Suprapubic skin (tissue), 4 donors: Measurements from ENCODE around the gene NTN4. TPM values are rescaled to one million over a fixed set of nuclear protein-coding genes. Genes with fewer than 3 reads are reported as not detected.
A peak's percentile ranks its signal among the peaks of the same experiment; 100 is the strongest.

Source experiments
- DNase-seq, 2 donors: peaks; one replicate each; pipeline ENCODE4 v3.0.0-alpha.2; 2019; ENCODE audit warnings: low spot score in 2 of 2
- H3K27ac ChIP-seq: fragments of 200-600 bp; sonication (generic); one replicate; pipeline ENCODE4 v1.5.1; 2019
- H3K27me3 ChIP-seq: fragments of 200-600 bp; sonication (generic); one replicate; pipeline ENCODE4 v1.5.1; 2019
- H3K36me3 ChIP-seq: fragments of 200-600 bp; sonication (generic); one replicate; pipeline ENCODE4 v1.5.1; 2019
- H3K4me1 ChIP-seq: fragments of 200-600 bp; sonication (generic); one replicate; pipeline ENCODE4 v1.5.1; 2019
- H3K4me3 ChIP-seq: fragments of 200-600 bp; sonication (generic); one replicate; pipeline ENCODE4 v1.5.1; 2019; ENCODE audit warnings: mild to moderate bottlenecking
- H3K9me3 ChIP-seq: fragments of 200-600 bp; sonication (generic); one replicate; pipeline ENCODE4 v1.5.1; 2019
- CTCF ChIP-seq, 2 donors: fragments of 200-600 bp in 1 of 2; fragments of 450-650 bp in 1 of 2; sonication (generic) in 1 of 2; IDR thresholded peaks; one replicate each; pipeline ENCODE4 v1.5.1; 2016 to 2019; ENCODE audit warnings: antibody characterized with exemption in 2 of 2, mild to moderate bottlenecking in 1 of 2, moderate library complexity in 1 of 2
- EP300 ChIP-seq: sonication (generic); formaldehyde crosslinking; IDR thresholded peaks from one replicate; pipeline ENCODE4 v1.6.1; 2017; ENCODE audit warnings: antibody characterized with exemption
- POLR2A ChIP-seq, 2 donors: fragments of 450-650 bp; IDR thresholded peaks; one replicate each; pipeline ENCODE4 v1.6.1; 2017; ENCODE audit warnings: antibody characterized with exemption in 2 of 2, mild to moderate bottlenecking in 2 of 2, moderate library complexity in 2 of 2
- POLR2AphosphoS5 ChIP-seq, 3 donors: sonication (generic); formaldehyde crosslinking; IDR thresholded peaks; one replicate each; pipeline ENCODE4 v1.6.1; 2017; ENCODE audit warnings: antibody characterized with exemption in 3 of 3
- WGBS: methylation state at CpG from one replicate; pipeline ENCODE4 v1.1.5; 2018; 5-methylcytosine and 5-hydroxymethylcytosine counted together
- total RNA-seq, 4 donors: library from RNA; depleted of rRNA; stranded (reverse); fragments of >200 nt; gene quantifications; one replicate each; pipeline ENCODE4 v1.1.0, GENCODE V29; 2016

Gene NTN4
- total RNA-seq, 4 donors from 2014 or later, result 7.2 to 18.7 (median 13.0) TPM

- DNase-seq, result no peak
- TF ChIP-seq POLR2AphosphoS5 (IDR thresholded peaks at IDR 0.05) (no peak), POLR2A (IDR thresholded peaks at IDR 0.05) (no peak), EP300 (no peak), CTCF (IDR thresholded peaks at IDR 0.05) (no peak)
- Histone ChIP-seq H3K9me3 (no peaks in the 10 kb centered on the region), H3K36me3 (no peaks in the 10 kb centered on the region), H3K4me3 (no peak overlapping the region), H3K4me1 (no peaks in the 10 kb centered on the region), H3K27ac (no peak overlapping the region), H3K27me3 (no peaks in the 10 kb centered on the region)
- WGBS, result 47% methylated on average over 2 of the region's 2 CpGs
Observed at GRCh38 chr12:95810411-95810810, 19.8 kb upstream of the NTN4 start.

GRCh38 chr12:95809000-95809680 is 18.6 kb upstream of the NTN4 start:
- WGBS, result 89% methylated on average over 7 of the region's 7 CpGs
- DNase-seq, result no peak
- Histone ChIP-seq H3K27me3 (no peaks in the 10 kb centered on the region), H3K27ac (no peak overlapping the region), H3K9me3 (no peaks in the 10 kb centered on the region), H3K4me3 (no peak overlapping the region), H3K36me3 (no peaks in the 10 kb centered on the region), H3K4me1 (no peaks in the 10 kb centered on the region)
- TF ChIP-seq CTCF (IDR thresholded peaks at IDR 0.05), result no peak
- no peak for TF ChIP-seq POLR2AphosphoS5 (IDR thresholded peaks at IDR 0.05)
- TF ChIP-seq EP300, result no peak
- no peak for TF ChIP-seq POLR2A (IDR thresholded peaks at IDR 0.05)

GRCh38 chr12:95808146-95808545 is 17.6 kb upstream of the NTN4 start:
- Histone ChIP-seq H3K9me3 (no peaks in the 10 kb centered on the region), H3K4me1 (no peaks in the 10 kb centered on the region), H3K4me3 (no peak overlapping the region), H3K27me3 (no peaks in the 10 kb centered on the region), H3K27ac (no peak overlapping the region), H3K36me3 (no peaks in the 10 kb centered on the region)
- no peak for TF ChIP-seq CTCF (IDR thresholded peaks at IDR 0.05)
- TF ChIP-seq EP300, result no peak
- TF ChIP-seq POLR2AphosphoS5 (IDR thresholded peaks at IDR 0.05), result no peak
- no peak for TF ChIP-seq POLR2A (IDR thresholded peaks at IDR 0.05)
- WGBS, result 78% methylated on average over 7 of the region's 7 CpGs
- DNase-seq, result no peak

GRCh38 chr12:95805864-95806671 is 15.5 kb upstream of the NTN4 start:
- WGBS, result 34% methylated on average over 5 of the region's 5 CpGs
- no peak for DNase-seq

More at GRCh38 chr12:95805864-95806671, 15.5 kb upstream of the NTN4 start:
- no peaks in the 10 kb centered on the region for H3K27me3 ChIP-seq
- no peaks in the 10 kb centered on the region for H3K9me3 ChIP-seq
- no peaks in the 10 kb centered on the region for H3K36me3 ChIP-seq
- peak overlapping the region; percentile 59 for H3K27ac ChIP-seq
- peaks cover 5% of the 10 kb centered on the region for H3K4me1 ChIP-seq
- peak in 2 of 3 donors; percentile 8 to 22 for TF ChIP-seq POLR2AphosphoS5 (IDR thresholded peaks at IDR 0.05)
- no peak for TF ChIP-seq EP300
- peak in 1 of 2 donors; percentile 14 for TF ChIP-seq POLR2A (IDR thresholded peaks at IDR 0.05)
- TF ChIP-seq CTCF (IDR thresholded peaks at IDR 0.05), result no peak
- no peak overlapping the region for H3K4me3 ChIP-seq
